GM21717 (cell line): ENCODE data around the gene BCL2L11.
A peak's percentile ranks its signal among the peaks of the same experiment; 100 is the strongest.

Experiments
- ATAC-seq: cut with Tn5 transposase; IDR thresholded peaks from one replicate; pipeline ENCODE4 v1.9.1; 2021; ENCODE audit warnings: mild to moderate bottlenecking, moderate library complexity; ENCODE audit not compliant: unreplicated experiment

The BCL2L11 gene

DNA sequence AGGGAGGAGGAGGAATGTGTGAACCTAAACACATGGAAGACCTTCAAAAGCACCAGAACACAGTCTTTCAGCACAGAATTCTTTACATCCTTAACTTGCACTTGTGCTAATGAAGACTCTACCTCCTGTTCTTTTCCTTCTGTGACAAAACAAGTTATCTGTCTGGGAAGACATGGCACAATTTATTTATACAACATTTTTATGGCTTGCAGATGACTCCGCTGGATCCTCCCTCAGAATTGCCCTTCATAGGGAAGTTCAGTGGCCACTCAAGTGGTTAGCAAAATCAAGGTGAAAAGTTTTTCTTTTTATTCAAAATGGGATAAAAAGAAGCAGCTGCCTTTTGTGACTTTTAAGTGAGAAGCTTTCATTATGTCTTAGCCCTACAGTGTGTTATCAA lies 21.4 kb downstream of the BCL2L11 start:
- no peak for ATAC-seq

DNA sequence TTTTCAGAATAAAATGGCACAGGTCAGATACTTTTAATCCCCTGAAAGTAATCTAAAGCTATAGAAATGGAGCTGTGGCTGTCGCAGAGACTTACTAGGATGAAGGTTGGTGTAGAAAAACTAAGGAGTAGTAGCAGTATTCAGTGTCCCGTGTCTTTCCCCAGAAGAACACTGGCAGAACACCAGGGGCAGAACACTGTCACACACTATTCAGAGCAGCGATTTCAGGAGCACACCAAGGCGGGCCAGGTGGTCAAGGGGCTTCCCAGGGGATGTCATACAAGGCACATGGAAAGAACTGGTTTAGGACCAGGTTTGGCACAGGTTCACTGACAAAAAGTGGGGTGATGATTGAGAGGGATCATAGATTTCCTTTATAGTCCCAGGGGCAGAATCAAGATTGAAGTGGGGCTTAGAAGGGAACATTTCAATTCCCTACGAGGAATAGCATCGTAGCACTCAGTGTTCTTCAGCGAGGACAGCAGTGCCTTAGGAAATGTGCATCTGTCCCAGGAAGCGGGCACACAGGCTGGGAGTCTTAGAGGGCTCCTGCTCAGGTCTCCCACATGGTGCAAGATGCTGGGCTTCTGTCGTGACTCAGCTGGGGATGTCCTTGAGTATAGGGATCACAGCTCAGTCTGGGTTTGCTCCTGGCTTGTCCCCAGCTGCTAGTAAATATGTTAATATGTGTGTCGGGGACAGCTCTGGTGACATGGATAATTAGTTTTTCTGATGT lies 22.6 kb downstream of the BCL2L11 start:
- ATAC-seq: no peak

DNA sequence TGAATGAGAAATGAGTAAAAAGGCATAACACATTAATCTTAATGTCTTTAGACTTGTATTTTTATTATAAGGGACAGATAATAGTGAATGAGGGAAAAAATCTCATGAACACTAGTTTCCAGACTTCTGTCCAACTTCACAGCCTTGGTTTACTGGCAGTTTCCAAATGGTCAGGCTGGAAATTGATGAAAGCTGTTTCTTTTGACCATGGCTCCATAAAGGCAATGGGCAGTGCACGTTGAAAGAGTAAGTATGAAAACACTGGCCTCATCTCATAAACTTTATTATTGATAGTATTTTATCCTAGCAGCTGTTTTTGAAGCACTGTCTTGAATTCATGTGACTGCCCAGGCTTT lies 23.1 kb downstream of the BCL2L11 start:
- no peak for ATAC-seq

DNA sequence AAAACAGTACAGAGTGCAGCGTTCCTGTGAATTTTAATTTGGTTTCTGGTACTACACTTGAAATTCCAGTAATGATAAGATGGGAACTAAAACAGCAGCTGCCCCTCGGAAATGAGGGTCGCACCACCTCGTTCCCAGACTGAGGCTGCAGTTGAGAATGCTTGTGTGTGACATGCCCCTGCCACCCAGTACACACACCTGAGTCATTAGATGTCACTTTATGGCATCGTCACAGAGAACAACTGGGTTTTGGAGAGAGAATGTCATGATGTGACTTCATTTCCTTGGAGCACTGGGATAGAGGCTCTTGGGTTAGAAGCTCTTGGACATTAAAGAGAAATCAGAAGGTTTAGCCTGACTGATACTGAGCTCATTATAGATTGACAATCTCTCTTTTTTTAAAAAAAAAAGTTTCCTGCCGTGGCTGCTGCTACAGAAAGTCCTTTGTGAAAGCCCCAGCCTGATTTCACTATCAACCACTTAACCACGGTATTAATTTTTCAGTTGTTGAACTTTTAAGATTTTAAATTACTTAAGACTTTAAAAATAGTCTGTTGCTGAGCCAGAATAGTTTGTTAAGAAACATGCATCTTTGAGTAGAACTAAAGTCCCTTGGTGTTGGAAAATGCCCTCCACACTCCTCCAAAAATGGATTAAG lies 24.5 kb downstream of the BCL2L11 start:
- no peak for ATAC-seq

DNA sequence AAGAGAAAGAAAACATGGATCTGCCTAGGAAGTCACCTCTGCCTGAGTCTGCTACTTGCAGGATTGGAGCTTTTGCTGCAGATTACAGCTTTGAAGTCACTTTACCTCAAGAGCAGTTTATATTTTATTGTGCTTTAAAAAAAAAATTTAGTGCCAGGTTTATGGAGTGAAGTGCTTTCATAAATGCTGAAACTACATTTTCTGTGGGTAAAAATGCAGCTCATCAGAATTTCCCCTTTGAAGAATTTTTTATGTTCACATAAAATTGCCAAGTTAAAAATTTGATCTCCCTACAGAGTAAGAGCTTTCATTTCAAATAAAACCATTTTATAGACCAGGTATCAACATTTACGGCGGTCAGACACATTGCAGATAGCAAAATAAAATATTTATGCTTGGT lies 25.2 kb downstream of the BCL2L11 start:
- ATAC-seq: no peak

DNA sequence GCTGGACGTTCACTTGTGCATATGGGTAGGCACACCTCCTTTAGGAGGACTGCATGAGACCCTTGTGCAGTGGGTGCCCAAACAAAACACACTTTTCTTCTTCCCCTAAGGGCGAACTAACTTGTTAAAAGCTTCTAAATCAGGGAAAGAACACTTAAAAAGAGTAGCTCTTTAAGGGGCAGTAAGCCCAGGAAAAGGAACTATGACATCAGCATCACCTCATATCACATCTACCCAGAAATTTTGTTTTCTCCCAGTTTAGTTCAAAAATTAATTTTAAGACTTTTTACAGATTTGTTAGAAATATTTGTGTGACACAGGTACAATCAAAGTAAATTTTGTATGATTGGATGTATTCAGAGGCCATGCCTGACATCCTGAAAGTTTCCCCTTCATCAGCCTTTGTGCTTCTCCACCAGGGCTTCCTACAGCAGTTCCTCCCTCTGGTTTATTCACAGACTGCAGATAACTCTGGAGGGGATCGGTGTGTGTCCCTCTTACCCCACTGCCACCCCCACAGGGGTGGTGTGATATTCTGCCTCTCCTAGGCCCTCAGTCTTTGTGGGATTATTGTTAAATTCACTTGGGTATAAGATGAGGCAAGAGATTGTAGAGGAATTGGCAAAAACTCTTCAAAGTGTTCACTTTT lies 27.6 kb downstream of the BCL2L11 start:
- no peak for ATAC-seq

DNA sequence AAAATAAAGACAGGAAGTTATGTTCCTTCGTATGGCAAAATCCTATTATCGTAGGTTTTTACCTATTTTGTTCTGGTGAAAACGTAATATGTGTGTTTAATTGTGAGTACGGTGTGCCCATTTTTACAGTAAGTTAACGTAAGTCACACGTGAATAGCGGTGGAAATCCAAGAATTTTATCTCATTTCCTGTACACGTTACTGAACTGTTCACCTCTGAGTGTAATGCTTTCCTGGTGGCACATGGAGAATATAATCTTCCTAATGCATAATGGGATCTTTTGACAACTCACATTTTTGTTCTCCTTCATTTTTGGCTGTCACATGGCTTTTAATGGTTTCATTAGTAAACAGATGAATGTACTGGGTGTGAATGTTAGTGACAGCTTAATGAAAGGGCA lies 28.2 kb downstream of the BCL2L11 start:
- no peak for ATAC-seq

DNA sequence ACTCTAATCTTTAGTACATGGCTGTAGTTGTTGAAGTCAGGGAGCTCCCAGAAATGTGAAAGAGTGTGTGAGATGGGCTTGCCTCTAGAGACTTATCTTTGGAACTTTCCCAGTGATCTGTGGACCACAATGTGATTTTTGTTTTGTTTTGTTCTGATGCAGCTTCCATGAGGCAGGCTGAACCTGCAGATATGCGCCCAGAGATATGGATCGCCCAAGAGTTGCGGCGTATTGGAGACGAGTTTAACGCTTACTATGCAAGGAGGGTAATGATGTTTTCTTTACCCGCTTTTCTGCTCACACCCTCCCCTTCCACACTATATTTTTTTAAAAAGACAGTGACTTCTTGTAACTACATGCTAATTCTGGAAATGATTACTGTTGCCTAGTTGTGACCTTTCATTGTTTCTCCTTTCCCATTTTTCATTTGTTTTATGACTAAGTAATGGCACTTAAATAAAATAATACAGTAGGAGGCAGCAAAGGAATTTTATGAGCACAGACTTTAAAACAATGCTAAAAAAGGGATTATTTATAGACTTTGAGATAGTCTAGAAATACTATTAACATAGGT lies 29.3 kb downstream of the BCL2L11 start:
- no peak for ATAC-seq

DNA sequence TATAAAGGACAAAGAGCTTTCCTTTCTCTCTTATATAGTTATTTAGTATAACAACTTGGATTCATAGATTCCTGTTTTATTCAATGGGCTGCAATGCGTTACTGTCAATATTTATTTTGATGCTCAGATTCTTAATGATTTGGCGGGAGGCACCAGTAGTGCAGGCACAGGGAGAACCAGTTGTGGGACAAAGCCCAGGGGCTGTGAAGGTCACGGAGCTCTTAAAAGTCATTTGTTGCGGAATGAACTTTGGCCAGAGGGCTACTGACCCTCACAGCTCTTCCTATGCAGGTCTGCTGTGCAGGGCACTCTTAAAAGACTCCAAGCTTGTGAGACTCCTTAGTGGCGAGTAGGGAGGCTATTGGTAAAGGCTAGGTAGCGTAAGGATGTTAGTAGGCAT lies 34.0 kb downstream of the BCL2L11 start:
- ATAC-seq: no peak

DNA sequence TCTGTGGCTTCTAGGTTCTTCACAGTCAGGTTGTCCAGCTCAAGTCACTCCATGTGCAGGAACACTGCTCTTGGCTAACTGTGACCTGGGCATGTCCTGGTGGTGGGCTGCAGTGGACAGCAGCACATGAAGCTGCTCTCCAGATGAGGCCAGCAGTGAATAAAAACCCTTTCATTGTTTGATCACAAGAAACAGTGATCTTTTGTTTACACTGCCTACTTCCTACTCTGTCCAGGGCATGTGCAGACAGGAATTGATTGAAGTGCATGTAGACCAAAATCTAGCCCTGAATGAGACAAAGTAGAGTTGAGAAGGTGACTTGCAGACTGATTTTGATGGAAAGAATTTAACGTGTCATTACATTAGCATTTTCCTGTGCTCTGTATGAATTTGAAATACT lies 34.9 kb downstream of the BCL2L11 start:
- ATAC-seq: no peak

DNA sequence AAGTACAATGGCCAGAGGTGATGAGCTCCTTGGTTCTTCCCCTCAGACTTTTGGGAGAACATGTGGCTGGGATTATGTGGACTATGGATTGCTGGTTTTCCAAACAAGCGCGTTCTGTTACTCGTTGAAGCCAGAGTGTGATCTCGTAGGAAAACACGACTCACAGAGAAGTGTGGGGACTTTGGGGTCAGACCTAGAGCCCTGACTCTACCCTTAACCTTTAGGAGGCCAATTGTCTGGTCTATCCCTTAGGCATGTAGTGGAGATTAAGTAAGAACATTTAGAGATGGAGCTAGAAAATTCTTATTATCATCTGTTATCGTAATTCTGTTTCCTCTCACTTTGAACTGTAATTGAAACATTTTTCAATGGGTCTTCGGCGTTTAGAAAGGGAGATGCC lies 35.8 kb downstream of the BCL2L11 start:
- ATAC-seq: no peak

DNA sequence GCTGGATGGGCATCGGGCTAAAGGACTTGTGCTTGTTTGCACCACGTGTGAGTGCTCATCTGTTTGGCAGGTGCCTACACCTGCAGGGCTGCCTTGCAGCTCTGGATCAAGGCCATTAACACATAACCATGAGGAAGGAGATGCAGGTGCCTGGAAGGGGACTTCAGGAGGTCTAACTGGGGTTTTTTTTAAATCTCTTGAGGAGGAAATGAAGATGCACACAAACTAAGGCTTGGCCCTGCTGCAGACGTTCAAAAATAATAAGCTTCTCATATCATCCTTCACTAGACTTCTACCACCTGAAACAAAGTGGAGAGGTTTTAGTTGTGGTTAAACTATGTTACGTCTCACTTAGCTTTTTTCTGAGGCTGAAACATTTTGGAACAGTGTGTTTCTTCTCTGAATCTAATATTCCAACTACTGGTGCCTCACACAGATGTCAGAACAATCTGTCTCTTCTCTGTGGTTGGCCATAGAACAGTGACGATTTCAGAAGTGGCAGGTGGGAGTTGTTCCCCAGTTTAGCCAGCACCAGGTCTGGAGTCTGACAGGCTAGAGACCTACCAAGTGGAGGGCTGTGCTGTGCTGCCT lies 36.5 kb downstream of the BCL2L11 start:
- peak; percentile 55 for ATAC-seq

DNA sequence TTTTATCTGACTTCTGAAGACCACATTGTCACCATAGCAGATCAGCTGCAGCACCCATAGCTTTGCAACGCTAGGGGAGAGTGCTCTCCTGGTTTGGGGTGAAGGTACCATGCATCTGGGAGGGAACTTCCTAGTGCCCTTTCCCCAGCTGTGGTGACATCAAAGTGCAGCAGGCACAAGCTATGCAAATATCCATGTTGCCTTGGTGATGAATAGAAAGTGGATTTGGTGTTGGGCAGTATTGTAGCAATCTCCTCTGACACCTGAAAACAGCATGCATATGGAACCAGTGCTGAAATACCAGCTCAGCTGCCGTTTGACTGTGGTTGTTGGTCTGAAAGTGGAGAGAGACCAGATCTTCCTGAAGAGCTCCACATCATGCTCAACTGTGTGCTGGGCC lies 37.1 kb downstream of the BCL2L11 start:
- ATAC-seq: peak; percentile 47

DNA sequence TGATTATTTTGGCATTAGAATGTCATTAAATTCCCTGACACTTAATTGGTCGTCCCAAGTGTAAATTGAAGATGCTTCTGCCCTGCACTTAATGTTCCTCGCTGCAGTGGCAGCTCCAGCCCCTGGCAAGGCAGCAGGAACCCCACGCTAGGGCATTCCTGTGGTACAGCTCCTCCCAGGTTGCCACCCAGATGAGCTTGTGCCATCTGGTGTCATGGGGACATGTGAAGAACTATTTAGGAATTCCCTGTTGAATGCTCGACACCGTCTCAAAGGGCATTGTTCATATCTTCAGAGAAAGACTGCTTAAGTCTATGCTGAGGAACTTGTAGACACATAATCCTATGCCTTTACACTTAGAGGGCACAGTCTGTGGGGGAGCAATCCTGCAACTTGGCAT lies 38.9 kb downstream of the BCL2L11 start:
- no peak for ATAC-seq

DNA sequence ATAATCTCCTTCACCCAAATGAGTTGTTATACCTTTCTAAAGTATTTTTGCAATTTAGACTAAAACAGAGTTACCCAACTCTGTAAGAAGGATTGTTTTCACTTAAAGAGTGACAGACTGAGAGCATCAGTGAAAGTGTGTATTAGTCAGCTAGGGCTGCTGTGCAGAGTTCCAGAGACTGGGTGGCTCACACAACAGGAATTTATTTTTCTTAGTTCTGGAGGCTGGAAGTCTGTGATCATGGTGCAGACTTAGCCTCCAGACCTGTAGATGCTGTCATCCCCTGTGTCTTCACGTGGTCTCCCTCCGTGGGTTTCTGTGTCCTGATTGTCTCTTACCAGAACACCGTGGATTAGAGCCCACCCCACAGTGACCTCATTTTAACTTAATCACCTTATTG lies 40.0 kb downstream of the BCL2L11 start:
- ATAC-seq: no peak

DNA sequence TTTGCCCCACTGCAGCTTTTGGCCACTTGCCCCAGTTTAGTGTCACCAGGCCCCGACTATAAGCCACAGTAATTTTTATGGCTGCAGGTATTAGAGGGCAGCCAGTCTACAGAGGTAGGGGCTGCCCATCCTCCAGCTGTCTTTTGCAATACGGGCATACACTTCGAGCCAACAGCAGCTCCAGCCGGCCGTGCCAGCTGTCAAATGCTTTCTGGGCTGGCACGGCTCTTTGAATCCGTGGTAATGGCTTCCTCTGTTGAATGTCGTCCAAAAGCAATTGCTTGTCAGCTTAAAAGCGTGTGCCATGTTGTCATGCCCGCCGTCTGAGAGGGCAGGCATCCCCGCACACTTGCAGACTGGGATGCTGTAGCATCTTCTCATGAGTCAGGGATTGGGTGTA lies 41.3 kb downstream of the BCL2L11 start:
- no peak for ATAC-seq

DNA sequence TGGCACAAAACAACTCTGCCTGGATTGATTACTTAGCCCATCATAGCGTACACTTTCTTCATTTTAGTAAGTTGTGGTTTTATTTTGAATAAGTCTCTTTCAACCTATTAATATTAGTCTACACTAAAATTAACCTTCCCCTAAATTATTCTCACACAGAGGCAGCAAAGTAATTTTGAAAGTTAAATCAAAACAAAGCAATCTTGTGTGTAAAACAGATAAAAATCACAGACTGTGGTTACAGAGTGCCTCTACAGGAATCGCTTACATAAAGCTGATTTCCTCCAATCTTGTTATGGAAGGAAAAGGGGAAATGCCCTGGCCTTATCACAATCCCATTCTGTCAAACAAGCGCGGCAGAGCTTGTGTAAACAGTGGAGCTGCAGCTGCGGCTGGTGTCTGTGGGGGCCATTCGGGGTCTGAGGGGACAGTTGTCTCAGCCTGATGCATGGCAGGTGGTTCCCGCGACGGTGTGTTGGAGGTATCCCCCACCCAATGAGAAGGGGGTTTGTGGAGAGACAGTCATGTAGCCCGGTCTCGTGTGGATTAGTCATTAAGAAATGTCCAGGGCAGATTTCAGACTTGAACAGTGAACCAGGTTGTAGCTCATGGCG lies 42.1 kb downstream of the BCL2L11 start:
- ATAC-seq: no peak

DNA sequence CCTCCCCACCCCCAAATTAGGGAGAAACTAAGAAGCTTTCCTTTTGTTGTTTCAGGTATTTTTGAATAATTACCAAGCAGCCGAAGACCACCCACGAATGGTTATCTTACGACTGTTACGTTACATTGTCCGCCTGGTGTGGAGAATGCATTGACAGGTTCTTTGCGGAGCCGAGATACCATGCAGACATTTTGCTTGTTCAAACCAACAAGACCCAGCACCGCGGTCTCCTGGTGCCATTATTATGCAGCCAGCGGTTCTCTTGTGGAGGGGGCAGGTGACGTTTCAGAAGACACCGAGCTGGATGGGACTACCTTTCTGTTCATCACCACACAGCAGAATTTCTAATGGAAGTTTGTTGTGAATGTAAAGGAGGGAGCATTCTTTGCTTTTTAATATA lies 43.4 kb downstream of the BCL2L11 start:
- ATAC-seq: no peak

DNA sequence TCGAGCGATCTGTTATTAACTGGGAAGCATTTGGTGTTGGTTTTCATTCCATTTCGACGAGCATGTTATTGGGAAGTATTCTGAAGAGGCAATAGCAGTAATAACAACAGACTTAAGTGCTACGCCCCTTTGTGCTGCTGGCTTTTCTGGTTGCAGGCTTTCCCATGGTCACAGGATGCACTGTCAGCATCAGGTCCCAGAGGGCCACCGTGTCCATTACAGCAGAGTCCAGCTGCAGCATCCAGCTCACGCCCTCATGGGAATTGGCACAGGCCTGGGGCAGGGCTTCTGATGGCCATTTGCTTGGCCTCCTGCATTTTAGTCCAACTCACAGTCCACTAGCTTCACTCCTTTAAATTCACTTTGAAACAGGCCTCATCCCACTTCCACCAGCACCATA lies 44.4 kb downstream of the BCL2L11 start:
- no peak for ATAC-seq

DNA sequence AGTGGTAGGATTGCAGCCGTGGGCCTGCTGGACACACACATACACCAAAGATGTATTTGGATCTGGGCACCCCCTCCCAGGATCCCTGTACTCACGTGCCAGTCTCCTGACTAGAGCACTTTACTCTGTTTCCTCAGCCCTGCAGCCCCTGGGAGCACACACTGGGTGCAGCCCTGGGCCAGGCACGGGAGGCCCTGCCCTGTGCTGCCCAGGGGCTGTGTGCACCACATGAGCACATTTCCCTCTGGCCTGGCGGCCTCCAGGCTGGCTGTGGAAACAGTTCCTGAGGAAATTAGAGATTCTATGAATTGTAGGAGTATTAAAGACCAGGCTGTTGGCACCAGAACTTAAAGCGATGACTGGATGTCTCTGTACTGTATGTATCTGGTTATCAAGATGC lies 45.4 kb downstream of the BCL2L11 start:
- no peak for ATAC-seq
